HG02884 (cell line): Measurements from ENCODE around the gene MAP2K4.
A peak's percentile ranks its signal among the peaks of the same experiment; 100 is the strongest.

Experiments used
- ATAC-seq: cut with Tn5 transposase; IDR thresholded peaks from one replicate; pipeline ENCODE4 v1.9.1; 2021; ENCODE audit warnings: mild to moderate bottlenecking, moderate library complexity; ENCODE audit not compliant: unreplicated experiment

Gene MAP2K4

GRCh38 chr17:12085076-12085949, 64.6 kb downstream of the MAP2K4 start:
- no peak for ATAC-seq

- ATAC-seq, result no peak
These were observed 67.4 kb downstream of the MAP2K4 start for GRCh38 chr17:12088035-12088434.

- ATAC-seq, result no peak
These were observed 69.2 kb downstream of the MAP2K4 start for GRCh38 chr17:12089809-12090384.

GRCh38 chr17:12094336-12094735, 73.7 kb downstream of the MAP2K4 start:
- no peak for ATAC-seq

- no peak for ATAC-seq
These were observed 74.8 kb downstream of the MAP2K4 start for GRCh38 chr17:12095522-12095921.

GRCh38 chr17:12097326-12097725, 76.6 kb downstream of the MAP2K4 start:
- ATAC-seq, result no peak

GRCh38 chr17:12098568-12098967, 77.9 kb downstream of the MAP2K4 start:
- peak; percentile 94 for ATAC-seq

GRCh38 chr17:12099412-12099811, 78.7 kb downstream of the MAP2K4 start:
- ATAC-seq, result no peak

- no peak for ATAC-seq
These were observed 84.2 kb downstream of the MAP2K4 start for GRCh38 chr17:12104831-12105230.

- no peak for ATAC-seq
These were observed 87.2 kb downstream of the MAP2K4 start for GRCh38 chr17:12107905-12108304.

- ATAC-seq, result no peak
These were observed 90.2 kb downstream of the MAP2K4 start for GRCh38 chr17:12110906-12111305.

- ATAC-seq, result no peak
These were observed 92.5 kb downstream of the MAP2K4 start for GRCh38 chr17:12113156-12113555.

GRCh38 chr17:12114686-12115418, 94.2 kb downstream of the MAP2K4 start:
- ATAC-seq, result no peak

- ATAC-seq, result no peak
These were observed 95.5 kb downstream of the MAP2K4 start for GRCh38 chr17:12116143-12116542.

GRCh38 chr17:12118617-12119016, 97.9 kb downstream of the MAP2K4 start:
- no peak for ATAC-seq

GRCh38 chr17:12122075-12122474, 101.4 kb downstream of the MAP2K4 start:
- no peak for ATAC-seq

- no peak for ATAC-seq
These were observed 106.5 kb downstream of the MAP2K4 start for GRCh38 chr17:12127177-12127576.

GRCh38 chr17:12127667-12128066, 107.0 kb downstream of the MAP2K4 start:
- no peak for ATAC-seq

- no peak for ATAC-seq
These were observed 108.3 kb downstream of the MAP2K4 start for GRCh38 chr17:12128946-12129345.

- ATAC-seq, result no peak
These were observed 112.5 kb downstream of the MAP2K4 start for GRCh38 chr17:12133183-12133582.

GRCh38 chr17:12134101-12134500, 113.4 kb downstream of the MAP2K4 start:
- no peak for ATAC-seq

GRCh38 chr17:12134587-12134986, 113.9 kb downstream of the MAP2K4 start:
- no peak for ATAC-seq
